GM12878 (cell line): ENCODE measurements around the gene TNFRSF11A.
A peak's percentile ranks its signal among the peaks of the same experiment; 100 is the strongest.

ENCODE experiments used
- EP300 ChIP-seq, 2 experiments: fragments of 150-350 bp in 1 of 2; IDR thresholded peaks; 2 replicates each; pipeline ENCODE4 v1.6.1; 2011 to 2012; ENCODE audit warnings: low read depth in 2 of 2, low read length in 2 of 2, borderline replicate concordance in 1 of 2, improper control_type of control experiment in 1 of 2, inconsistent platforms in 1 of 2; ENCODE audit not compliant: control insufficient read depth in 1 of 2
- EZH2 ChIP-seq: IDR thresholded peaks from 2 replicates; pipeline ENCODE4 v1.6.1; 2012; ENCODE audit warnings: low read depth, mild to moderate bottlenecking, control low read depth, inconsistent platforms, low read length, borderline replicate concordance; ENCODE audit not compliant: control insufficient read depth
- MYC ChIP-seq: IDR thresholded peaks from 2 replicates; pipeline ENCODE4 v1.6.1; 2011; ENCODE audit warnings: mild to moderate bottlenecking, low read length, moderate library complexity, inconsistent platforms; ENCODE audit not compliant: insufficient read depth, insufficient replicate concordance, insufficient read length, severe bottlenecking
- PKNOX1 ChIP-seq: fragments of 450-650 bp; IDR thresholded peaks from 2 replicates; pipeline ENCODE4 v1.6.1; 2016; ENCODE audit warnings: mild to moderate bottlenecking
- POLR2A ChIP-seq: IDR thresholded peaks from 2 replicates; pipeline ENCODE4 v1.6.1; 2011; ENCODE audit warnings: low read depth, mild to moderate bottlenecking, low read length
- SIN3A ChIP-seq: IDR thresholded peaks from 2 replicates; pipeline ENCODE4 v1.6.1; 2012; ENCODE audit warnings: low read depth, low read length, improper control_type of control experiment
- TAF1 ChIP-seq: IDR thresholded peaks from 2 replicates; pipeline ENCODE4 v1.6.1; 2011; ENCODE audit warnings: mild to moderate bottlenecking, low read depth, low read length, borderline replicate concordance
- YY1 ChIP-seq: IDR thresholded peaks from 2 replicates; pipeline ENCODE4 v1.6.1; 2011; ENCODE audit warnings: low read depth, mild to moderate bottlenecking, low read length
- ZNF274 ChIP-seq: IDR thresholded peaks from one replicate; pipeline ENCODE4 v1.8.0; 2011; ENCODE audit not compliant: insufficient read length, insufficient read depth
- TF ChIP-seq, protein P1 (sequence below), 3 experiments: IDR thresholded peaks in 2 of 3; conservative IDR thresholded peaks in 1 of 3; 2 replicates each; pipeline ENCODE4 v1.5.1; 2011; ENCODE audit warnings: low read depth in 3 of 3, low read length in 3 of 3, mild to moderate bottlenecking in 3 of 3, control low read depth in 2 of 3, moderate library complexity in 2 of 3, inconsistent platforms in 1 of 3, mixed read lengths in 1 of 3; ENCODE audit not compliant: control insufficient read depth in 2 of 3, insufficient read depth in 1 of 3; ENCODE audit errors: extremely low read depth in 1 of 3
- TF ChIP-seq, protein P2 (sequence below): fragments of 450-650 bp; IDR thresholded peaks from 2 replicates; pipeline ENCODE4 v1.6.1; 2017; ENCODE audit warnings: mild to moderate bottlenecking

DNA sequence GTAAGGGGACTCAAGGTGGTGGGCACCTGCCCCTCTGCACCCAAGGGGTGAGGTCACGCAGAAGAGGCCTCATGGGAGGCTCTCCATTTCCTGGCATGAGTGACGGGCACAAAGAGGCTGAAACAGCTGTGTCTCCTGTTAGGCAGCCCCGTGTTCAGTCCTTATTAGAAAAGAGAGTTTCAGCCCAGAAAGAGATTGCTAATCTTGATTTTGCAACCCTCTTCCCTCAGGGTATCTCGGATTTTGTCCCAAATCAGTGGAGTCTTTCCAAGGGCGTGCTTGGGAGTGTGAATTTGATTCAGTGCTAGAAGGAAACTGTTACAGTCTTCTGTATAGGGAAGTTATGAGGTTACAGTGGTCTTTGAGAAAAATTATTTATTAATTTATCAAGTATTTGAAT, 10.4 kb downstream of the TNFRSF11A start:
- TF ChIP-seq POLR2A (no peak), YY1 (no peak), ZNF274 (no peak), MYC (no peak), EZH2 (no peak), EP300 (IDR thresholded peaks at IDR 0.05; ENCODE audit: borderline replicate concordance in 1 of 2, control insufficient read depth in 1 of 2, low read depth in 2 of 2, low read length in 2 of 2) (no peak), SIN3A (no peak), PKNOX1 (0 out of 2 replicates have a peak, but pooled peaks have one; percentile 12), TAF1 (no peak)
- TF ChIP-seq, protein P1, sequence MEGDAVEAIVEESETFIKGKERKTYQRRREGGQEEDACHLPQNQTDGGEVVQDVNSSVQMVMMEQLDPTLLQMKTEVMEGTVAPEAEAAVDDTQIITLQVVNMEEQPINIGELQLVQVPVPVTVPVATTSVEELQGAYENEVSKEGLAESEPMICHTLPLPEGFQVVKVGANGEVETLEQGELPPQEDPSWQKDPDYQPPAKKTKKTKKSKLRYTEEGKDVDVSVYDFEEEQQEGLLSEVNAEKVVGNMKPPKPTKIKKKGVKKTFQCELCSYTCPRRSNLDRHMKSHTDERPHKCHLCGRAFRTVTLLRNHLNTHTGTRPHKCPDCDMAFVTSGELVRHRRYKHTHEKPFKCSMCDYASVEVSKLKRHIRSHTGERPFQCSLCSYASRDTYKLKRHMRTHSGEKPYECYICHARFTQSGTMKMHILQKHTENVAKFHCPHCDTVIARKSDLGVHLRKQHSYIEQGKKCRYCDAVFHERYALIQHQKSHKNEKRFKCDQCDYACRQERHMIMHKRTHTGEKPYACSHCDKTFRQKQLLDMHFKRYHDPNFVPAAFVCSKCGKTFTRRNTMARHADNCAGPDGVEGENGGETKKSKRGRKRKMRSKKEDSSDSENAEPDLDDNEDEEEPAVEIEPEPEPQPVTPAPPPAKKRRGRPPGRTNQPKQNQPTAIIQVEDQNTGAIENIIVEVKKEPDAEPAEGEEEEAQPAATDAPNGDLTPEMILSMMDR (IDR thresholded peaks at IDR 0.05 in 2 of 3, conservative IDR thresholded peaks at IDR 0.05 in 1 of 3; ENCODE audit: control insufficient read depth in 2 of 3, extremely low read depth in 1 of 3, insufficient read depth in 1 of 3, low read depth in 3 of 3, low read length in 3 of 3) = no peak
- TF ChIP-seq, protein P2, sequence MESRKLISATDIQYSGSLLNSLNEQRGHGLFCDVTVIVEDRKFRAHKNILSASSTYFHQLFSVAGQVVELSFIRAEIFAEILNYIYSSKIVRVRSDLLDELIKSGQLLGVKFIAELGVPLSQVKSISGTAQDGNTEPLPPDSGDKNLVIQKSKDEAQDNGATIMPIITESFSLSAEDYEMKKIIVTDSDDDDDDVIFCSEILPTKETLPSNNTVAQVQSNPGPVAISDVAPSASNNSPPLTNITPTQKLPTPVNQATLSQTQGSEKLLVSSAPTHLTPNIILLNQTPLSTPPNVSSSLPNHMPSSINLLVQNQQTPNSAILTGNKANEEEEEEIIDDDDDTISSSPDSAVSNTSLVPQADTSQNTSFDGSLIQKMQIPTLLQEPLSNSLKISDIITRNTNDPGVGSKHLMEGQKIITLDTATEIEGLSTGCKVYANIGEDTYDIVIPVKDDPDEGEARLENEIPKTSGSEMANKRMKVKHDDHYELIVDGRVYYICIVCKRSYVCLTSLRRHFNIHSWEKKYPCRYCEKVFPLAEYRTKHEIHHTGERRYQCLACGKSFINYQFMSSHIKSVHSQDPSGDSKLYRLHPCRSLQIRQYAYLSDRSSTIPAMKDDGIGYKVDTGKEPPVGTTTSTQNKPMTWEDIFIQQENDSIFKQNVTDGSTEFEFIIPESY = no peak
